Thyroid gland (tissue), 4 donors: ENCODE results near the gene S100A2.

Experiments
- POLR2A ChIP-seq, 2 donors: fragments of 450-650 bp; IDR thresholded peaks; one replicate each; pipeline ENCODE4 v1.6.1; 2017; ENCODE audit warnings: antibody characterized with exemption in 2 of 2, mild to moderate bottlenecking in 2 of 2, moderate library complexity in 1 of 2
- TF ChIP-seq, protein P1 (sequence below), 6 experiments: fragments of 200-600 bp in 3 of 6; fragments of 450-650 bp in 3 of 6; sonication (generic) in 3 of 6; IDR thresholded peaks; one replicate each; pipeline ENCODE4 v1.5.1; 2016 to 2019; ENCODE audit warnings: antibody characterized with exemption in 6 of 6, mild to moderate bottlenecking in 2 of 6, inconsistent platforms in 1 of 6, moderate library complexity in 1 of 6

DNA sequence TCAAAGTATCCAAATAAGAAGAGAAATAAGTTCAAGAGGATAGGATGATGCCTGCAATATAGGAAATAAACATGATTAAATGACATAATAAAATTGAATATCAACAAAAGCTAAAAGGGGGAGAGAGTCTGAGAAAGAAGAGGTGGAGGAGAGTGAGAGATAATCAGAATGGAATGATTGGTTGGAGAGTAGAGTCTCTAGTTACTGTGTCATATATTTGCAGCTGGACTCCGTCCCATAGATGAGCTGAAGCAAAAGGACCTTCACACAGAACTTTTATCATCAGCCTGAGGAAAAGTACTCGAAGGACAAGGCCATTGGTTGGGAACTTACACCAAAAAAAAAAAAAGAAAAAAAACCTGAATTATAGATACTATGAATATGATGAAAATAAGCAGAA is 22.8 kb upstream of the S100A2 start:
- TF ChIP-seq, protein P1, sequence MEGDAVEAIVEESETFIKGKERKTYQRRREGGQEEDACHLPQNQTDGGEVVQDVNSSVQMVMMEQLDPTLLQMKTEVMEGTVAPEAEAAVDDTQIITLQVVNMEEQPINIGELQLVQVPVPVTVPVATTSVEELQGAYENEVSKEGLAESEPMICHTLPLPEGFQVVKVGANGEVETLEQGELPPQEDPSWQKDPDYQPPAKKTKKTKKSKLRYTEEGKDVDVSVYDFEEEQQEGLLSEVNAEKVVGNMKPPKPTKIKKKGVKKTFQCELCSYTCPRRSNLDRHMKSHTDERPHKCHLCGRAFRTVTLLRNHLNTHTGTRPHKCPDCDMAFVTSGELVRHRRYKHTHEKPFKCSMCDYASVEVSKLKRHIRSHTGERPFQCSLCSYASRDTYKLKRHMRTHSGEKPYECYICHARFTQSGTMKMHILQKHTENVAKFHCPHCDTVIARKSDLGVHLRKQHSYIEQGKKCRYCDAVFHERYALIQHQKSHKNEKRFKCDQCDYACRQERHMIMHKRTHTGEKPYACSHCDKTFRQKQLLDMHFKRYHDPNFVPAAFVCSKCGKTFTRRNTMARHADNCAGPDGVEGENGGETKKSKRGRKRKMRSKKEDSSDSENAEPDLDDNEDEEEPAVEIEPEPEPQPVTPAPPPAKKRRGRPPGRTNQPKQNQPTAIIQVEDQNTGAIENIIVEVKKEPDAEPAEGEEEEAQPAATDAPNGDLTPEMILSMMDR (IDR thresholded peaks at IDR 0.05) = no peak
- TF ChIP-seq POLR2A (IDR thresholded peaks at IDR 0.05) = no peak
